Measurements from ENCODE around the gene ANTXRL. TPM values are rescaled to one million over a fixed set of nuclear protein-coding genes. Genes with fewer than 3 reads are reported as not detected.
"Not testable (repeated sequence)": the region's sequence is repeated elsewhere in the genome, so short reads cannot be mapped to it uniquely, and the experiment has no call there.

The ANTXRL gene
- total and polyA plus RNA-seq, 4 donors, result 0.06 TPM; not detected in 3

DNA sequence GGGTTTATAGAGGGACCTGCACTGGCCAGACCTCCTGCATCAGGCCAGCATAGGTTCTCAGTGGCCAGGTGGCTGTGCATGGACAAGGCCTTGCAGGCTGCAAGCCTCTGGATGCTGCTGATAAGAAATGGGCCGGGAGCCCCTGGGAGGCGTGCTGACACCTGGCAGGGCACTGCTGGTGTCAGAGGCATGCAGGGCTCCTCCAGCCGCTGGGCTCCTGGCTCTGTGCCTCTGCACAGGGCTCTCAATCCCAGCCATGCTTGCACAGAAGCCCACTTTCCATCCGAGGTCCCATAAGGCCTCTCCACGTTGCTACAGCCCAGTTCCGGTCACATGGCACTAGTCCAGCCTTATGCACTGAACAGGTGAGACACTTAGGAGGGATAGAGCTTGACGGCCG lies 27.3 kb downstream of the ANTXRL start:
- no peaks in the 10 kb centered on the region for H3K4me1 ChIP-seq (ENCODE audit: control insufficient read depth in 4 of 4, insufficient read depth in 4 of 4, low read length in 3 of 4)
- no peak for DNase-seq (ENCODE audit: low spot score)
- no peak overlapping the region for H3K4me3 ChIP-seq (ENCODE audit: low read depth in 1 of 3, low read length in 3 of 3)
- H3K36me3 ChIP-seq (ENCODE audit: control insufficient read depth in 4 of 4, insufficient read depth in 3 of 4, low read depth in 1 of 4, low read length in 3 of 4), result no peaks in the 10 kb centered on the region
- no peak overlapping the region for H3K27ac ChIP-seq (ENCODE audit: low read depth in 1 of 2, low read length in 2 of 2)
- TF ChIP-seq, protein P1, sequence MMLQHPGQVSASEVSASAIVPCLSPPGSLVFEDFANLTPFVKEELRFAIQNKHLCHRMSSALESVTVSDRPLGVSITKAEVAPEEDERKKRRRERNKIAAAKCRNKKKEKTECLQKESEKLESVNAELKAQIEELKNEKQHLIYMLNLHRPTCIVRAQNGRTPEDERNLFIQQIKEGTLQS (IDR thresholded peaks at IDR 0.05), result no peak
- TF ChIP-seq, protein P2, sequence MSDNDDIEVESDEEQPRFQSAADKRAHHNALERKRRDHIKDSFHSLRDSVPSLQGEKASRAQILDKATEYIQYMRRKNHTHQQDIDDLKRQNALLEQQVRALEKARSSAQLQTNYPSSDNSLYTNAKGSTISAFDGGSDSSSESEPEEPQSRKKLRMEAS (IDR thresholded peaks at IDR 0.05), result no peak
- H3K9me3 ChIP-seq (ENCODE audit: control insufficient read depth in 4 of 4, low read length in 3 of 4), result no peaks in the 10 kb centered on the region
- no peak overlapping the region for H3K9ac ChIP-seq (ENCODE audit: low read depth in 1 of 2, low read length in 2 of 2)
- 88% methylated on average over 8 of the region's 8 CpGs for WGBS
- H3K27me3 ChIP-seq (ENCODE audit: control insufficient read depth in 4 of 4, insufficient read depth in 4 of 4, low read length in 3 of 4), result no peaks in the 10 kb centered on the region

DNA sequence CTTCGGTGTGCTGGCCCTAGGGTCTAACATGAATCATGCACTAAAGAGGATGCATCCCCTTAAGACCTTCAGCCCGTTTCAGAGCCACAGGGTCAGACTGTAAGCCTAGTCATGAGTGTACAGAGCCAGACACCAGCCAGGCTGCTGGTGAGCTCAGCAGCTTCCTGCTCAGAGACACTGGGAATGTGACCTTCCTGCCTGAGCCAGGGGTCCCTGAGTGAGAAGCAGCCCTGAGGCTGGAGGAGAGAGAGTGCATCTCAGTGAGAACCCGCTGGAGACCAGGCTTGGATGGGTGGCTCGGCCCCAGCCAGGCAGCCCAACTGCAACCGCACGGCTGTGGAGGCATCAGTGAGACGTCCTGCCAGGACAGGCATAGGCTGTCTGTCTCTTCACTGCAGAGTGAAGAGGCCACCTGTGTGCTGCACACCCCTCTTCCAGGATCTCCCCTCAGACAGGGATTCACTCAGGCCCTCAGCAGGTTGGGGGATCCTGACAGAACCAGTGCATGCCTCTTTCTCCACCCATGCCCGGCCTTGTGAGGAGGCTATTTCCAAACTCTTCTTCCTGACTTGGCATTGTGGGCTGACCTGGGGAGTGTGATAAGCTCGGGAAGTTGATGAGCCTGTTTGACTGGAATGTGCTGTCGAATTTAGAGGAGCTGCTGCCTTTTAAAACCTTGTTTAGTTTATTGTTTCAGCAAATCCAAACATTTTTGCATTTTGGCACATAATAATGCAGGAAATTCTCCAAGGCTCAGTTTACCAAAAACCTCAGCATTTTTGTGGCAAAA lies 28.5 kb downstream of the ANTXRL start:
- WGBS, result 71% methylated on average over 10 of the region's 10 CpGs
- not testable (repeated sequence) for DNase-seq (ENCODE audit: low spot score); H3K27ac ChIP-seq (ENCODE audit: low read depth in 1 of 2, low read length in 2 of 2); H3K4me3 ChIP-seq (ENCODE audit: low read depth in 1 of 3, low read length in 3 of 3); H3K27me3 ChIP-seq (ENCODE audit: control insufficient read depth in 4 of 4, insufficient read depth in 4 of 4, low read length in 3 of 4); H3K9me3 ChIP-seq (ENCODE audit: control insufficient read depth in 4 of 4, low read length in 3 of 4); H3K4me1 ChIP-seq (ENCODE audit: control insufficient read depth in 4 of 4, insufficient read depth in 4 of 4, low read length in 3 of 4); H3K36me3 ChIP-seq (ENCODE audit: control insufficient read depth in 4 of 4, insufficient read depth in 3 of 4, low read depth in 1 of 4, low read length in 3 of 4); H3K9ac ChIP-seq (ENCODE audit: low read depth in 1 of 2, low read length in 2 of 2)

DNA sequence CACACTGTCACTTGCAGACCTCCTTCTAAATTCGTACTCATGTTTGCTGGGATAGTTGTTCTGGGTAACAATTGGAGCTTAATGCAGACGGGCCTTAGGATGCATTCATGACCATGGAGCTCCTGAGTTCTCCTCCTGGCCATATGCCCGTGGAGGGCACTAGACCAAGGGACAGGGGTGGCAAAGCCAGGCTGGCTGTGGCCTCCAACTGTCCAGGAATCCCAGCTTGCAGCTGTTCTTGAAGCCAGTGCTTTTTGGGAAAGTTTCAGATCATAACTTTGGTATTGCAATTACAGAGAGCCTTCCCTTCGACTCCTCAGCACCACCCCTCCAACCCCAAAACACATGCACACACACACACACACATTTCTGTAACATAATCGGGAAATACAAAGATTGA lies 30.6 kb downstream of the ANTXRL start:
- 75% methylated on average over 5 of the region's 5 CpGs for WGBS
- no peak overlapping the region for H3K9ac ChIP-seq (ENCODE audit: low read depth in 1 of 2, low read length in 2 of 2)
- H3K4me1 ChIP-seq (ENCODE audit: control insufficient read depth in 4 of 4, insufficient read depth in 4 of 4, low read length in 3 of 4), result no peaks in the 10 kb centered on the region
- H3K9me3 ChIP-seq (ENCODE audit: control insufficient read depth in 4 of 4, low read length in 3 of 4), result no peaks in the 10 kb centered on the region
- no peaks in the 10 kb centered on the region for H3K27me3 ChIP-seq (ENCODE audit: control insufficient read depth in 4 of 4, insufficient read depth in 4 of 4, low read length in 3 of 4)
- no peak overlapping the region for H3K4me3 ChIP-seq (ENCODE audit: low read depth in 1 of 3, low read length in 3 of 3)
- H3K36me3 ChIP-seq (ENCODE audit: control insufficient read depth in 4 of 4, insufficient read depth in 3 of 4, low read depth in 1 of 4, low read length in 3 of 4), result no peaks in the 10 kb centered on the region
- TF ChIP-seq, protein P2 (IDR thresholded peaks at IDR 0.05), result no peak
- TF ChIP-seq FOXA2 (IDR thresholded peaks at IDR 0.05) (no peak), YY1 (IDR thresholded peaks at IDR 0.05) (no peak), NR2F2 (IDR thresholded peaks at IDR 0.05) (no peak)
- TF ChIP-seq, protein P3, sequence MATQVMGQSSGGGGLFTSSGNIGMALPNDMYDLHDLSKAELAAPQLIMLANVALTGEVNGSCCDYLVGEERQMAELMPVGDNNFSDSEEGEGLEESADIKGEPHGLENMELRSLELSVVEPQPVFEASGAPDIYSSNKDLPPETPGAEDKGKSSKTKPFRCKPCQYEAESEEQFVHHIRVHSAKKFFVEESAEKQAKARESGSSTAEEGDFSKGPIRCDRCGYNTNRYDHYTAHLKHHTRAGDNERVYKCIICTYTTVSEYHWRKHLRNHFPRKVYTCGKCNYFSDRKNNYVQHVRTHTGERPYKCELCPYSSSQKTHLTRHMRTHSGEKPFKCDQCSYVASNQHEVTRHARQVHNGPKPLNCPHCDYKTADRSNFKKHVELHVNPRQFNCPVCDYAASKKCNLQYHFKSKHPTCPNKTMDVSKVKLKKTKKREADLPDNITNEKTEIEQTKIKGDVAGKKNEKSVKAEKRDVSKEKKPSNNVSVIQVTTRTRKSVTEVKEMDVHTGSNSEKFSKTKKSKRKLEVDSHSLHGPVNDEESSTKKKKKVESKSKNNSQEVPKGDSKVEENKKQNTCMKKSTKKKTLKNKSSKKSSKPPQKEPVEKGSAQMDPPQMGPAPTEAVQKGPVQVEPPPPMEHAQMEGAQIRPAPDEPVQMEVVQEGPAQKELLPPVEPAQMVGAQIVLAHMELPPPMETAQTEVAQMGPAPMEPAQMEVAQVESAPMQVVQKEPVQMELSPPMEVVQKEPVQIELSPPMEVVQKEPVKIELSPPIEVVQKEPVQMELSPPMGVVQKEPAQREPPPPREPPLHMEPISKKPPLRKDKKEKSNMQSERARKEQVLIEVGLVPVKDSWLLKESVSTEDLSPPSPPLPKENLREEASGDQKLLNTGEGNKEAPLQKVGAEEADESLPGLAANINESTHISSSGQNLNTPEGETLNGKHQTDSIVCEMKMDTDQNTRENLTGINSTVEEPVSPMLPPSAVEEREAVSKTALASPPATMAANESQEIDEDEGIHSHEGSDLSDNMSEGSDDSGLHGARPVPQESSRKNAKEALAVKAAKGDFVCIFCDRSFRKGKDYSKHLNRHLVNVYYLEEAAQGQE (IDR thresholded peaks at IDR 0.05), result no peak
- TF ChIP-seq, protein P1 (IDR thresholded peaks at IDR 0.05), result no peak
- no peak overlapping the region for H3K27ac ChIP-seq (ENCODE audit: low read depth in 1 of 2, low read length in 2 of 2)
- DNase-seq (ENCODE audit: low spot score), result no peak

DNA sequence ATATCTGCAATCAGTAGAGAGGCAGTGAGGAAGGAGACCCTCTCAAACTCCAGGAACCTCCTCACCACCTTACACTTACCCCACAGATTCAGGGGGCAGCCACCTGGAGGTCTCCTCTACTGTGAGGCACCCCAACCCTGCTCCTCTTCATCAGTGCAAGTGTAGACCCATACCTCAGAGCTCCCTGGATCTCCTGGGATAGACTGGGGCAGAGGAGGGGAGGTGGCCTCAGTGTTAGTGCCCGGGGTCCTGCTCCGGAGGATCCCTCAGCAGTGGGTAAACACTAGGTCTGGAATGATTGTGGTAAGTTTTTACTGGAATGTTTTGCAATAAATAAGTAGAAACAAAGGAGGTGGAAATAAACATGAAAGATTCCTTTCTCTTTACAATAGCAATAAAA lies 31.1 kb downstream of the ANTXRL start:
- no peak overlapping the region for H3K27ac ChIP-seq (ENCODE audit: low read depth in 1 of 2, low read length in 2 of 2)
- WGBS, result 83% methylated on average over 2 of the region's 2 CpGs
- no peak for DNase-seq (ENCODE audit: low spot score)
- H3K9me3 ChIP-seq (ENCODE audit: control insufficient read depth in 4 of 4, low read length in 3 of 4), result no peaks in the 10 kb centered on the region
- H3K27me3 ChIP-seq (ENCODE audit: control insufficient read depth in 4 of 4, insufficient read depth in 4 of 4, low read length in 3 of 4), result no peaks in the 10 kb centered on the region
- H3K4me1 ChIP-seq (ENCODE audit: control insufficient read depth in 4 of 4, insufficient read depth in 4 of 4, low read length in 3 of 4), result no peaks in the 10 kb centered on the region
- no peak overlapping the region for H3K4me3 ChIP-seq (ENCODE audit: low read depth in 1 of 3, low read length in 3 of 3)
- no peaks in the 10 kb centered on the region for H3K36me3 ChIP-seq (ENCODE audit: control insufficient read depth in 4 of 4, insufficient read depth in 3 of 4, low read depth in 1 of 4, low read length in 3 of 4)
- H3K9ac ChIP-seq (ENCODE audit: low read depth in 1 of 2, low read length in 2 of 2), result no peak overlapping the region
- TF ChIP-seq, protein P3 (IDR thresholded peaks at IDR 0.05), result no peak
- TF ChIP-seq SP1 (IDR thresholded peaks at IDR 0.05), result no peak
- no peak for TF ChIP-seq GABPA (IDR thresholded peaks at IDR 0.05 in 1 of 2, conservative IDR thresholded peaks at IDR 0.05 in 1 of 2)
- no peak for TF ChIP-seq JUND (IDR thresholded peaks at IDR 0.05)
- TF ChIP-seq RAD21 (IDR thresholded peaks at IDR 0.05), result no peak
- no peak for TF ChIP-seq HNF4A (conservative IDR thresholded peaks at IDR 0.05)
- no peak for TF ChIP-seq NR2F2 (IDR thresholded peaks at IDR 0.05)
